GM19395 (cell line): ENCODE data around the gene GABRP.
"Not testable (repeated sequence)": the region's sequence is repeated elsewhere in the genome, so short reads cannot be mapped to it uniquely, and the experiment has no call there.

ENCODE experiments used
- ATAC-seq: cut with Tn5 transposase; IDR thresholded peaks from one replicate; pipeline ENCODE4 v1.9.1; 2021; ENCODE audit warnings: mild to moderate bottlenecking, moderate library complexity; ENCODE audit not compliant: unreplicated experiment

GABRP gene

DNA sequence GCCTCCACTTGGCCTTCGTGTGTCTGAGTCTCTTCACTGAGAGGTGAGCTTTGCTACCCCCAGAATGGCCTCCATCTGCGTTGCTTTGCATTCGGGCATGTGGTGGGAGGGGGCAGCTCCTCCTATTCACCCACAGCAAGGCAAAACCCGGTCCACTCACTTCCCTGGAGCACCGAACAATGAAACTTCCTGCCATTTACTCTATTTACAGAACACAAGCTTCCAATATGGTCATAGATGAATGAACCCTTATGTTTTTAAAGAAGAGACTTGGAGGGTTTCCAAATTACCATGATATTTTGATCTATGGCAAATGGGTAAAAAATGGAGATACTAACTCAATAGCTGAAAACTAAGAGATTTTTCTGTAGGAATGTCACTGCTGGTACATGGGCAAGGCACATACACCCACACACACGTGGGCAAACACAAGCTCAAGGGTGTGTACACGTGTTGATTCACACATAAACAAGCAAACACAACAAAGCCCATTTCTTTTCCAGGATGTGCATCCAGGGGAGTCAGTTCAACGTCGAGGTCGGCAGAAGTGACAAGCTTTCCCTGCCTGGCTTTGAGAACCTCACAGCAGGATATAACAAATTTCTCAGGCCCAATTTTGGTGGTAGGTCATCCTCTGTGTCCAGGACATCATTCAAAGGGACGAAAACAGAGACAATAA lies 5.2 kb downstream of the GABRP start:
- no peak for ATAC-seq

DNA sequence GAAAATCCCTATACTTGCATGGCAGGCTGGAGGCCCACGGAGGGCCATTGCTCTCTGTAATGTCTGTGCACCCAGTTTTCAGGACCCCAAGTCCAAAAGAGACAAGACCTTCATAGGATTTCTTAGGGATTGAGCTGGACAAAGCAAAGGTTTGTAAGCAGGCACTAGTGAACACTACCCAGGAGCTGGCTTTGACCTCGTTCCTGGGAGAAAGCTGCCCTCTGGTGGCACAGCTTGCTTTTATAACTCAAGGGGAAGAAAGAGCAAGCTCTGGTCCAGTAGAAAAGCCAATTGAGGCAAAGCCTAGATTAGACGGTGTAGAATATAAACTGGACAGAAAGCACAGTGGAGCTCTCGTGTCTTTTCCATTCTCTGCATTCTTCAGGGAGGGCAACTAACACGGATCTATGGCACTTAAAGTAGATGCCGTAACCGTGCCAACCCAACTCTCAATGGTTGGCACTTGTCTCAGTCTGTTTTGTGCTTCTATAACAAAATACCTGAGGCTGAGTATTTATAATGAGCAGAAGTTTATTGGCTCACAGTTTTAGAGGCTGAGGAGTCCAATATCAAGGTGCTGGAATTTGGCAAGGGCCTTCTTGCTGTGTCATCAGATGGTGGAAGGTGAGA lies 7.9 kb downstream of the GABRP start:
- ATAC-seq, result peak; percentile 73

DNA sequence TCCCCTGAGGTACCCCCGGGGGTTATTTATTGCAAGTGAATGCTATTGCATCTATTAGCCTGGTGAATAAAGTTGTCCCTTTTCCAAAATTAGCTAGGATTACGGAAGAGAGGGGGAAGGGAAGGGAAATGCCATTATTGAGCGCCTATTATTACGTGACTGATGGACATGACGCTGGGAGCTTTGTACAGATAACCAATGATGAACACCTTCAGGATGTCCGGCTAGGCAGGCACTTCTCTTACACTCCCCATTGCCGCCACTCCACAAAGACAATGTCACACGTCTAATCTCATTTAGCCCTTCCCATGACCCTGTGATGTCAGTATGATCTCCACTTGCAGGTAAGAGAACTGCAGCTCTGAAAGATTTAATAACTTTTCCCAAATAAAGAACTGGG lies 9.4 kb downstream of the GABRP start:
- no peak for ATAC-seq

DNA sequence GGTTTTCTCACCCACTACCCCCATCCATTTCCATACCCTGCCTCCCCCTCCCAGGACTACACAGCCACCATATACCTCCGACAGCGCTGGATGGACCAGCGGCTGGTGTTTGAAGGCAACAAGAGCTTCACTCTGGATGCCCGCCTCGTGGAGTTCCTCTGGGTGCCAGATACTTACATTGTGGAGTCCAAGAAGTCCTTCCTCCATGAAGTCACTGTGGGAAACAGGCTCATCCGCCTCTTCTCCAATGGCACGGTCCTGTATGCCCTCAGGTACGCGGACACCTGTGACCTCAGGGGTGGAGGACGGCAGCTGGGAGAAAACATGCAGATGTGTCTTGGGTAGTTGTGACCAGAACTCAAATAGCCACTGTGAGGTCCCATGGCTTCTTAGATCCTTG lies 11.6 kb downstream of the GABRP start:
- no peak for ATAC-seq

DNA sequence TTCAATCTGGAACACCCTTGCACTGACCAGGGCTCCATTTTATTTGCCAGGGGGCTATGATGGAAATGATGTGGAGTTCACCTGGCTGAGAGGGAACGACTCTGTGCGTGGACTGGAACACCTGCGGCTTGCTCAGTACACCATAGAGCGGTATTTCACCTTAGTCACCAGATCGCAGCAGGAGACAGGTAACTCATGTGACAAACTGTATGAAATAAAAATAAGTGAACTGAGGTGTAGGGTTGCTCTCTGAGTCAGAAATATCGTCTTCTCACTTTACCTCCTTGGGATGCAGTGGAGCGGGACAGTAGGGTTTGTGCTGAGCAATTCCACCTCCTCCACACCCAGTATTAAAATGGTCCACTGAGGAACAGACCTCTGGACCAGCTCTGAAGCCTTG lies 22.1 kb downstream of the GABRP start:
- no peak for ATAC-seq

DNA sequence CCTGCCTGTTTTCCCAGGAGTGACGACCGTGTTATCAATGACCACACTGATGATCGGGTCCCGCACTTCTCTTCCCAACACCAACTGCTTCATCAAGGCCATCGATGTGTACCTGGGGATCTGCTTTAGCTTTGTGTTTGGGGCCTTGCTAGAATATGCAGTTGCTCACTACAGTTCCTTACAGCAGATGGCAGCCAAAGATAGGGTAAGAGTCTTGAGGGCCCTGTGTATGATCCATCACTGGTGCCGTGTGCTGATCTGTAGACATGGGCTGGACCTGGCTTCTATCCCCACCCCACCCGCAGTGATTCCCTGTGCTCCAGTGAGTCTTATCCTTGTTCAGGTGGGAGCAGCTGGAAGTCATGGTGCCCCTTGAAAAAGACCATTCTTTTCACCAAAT lies 26.0 kb downstream of the GABRP start:
- ATAC-seq, result no peak

DNA sequence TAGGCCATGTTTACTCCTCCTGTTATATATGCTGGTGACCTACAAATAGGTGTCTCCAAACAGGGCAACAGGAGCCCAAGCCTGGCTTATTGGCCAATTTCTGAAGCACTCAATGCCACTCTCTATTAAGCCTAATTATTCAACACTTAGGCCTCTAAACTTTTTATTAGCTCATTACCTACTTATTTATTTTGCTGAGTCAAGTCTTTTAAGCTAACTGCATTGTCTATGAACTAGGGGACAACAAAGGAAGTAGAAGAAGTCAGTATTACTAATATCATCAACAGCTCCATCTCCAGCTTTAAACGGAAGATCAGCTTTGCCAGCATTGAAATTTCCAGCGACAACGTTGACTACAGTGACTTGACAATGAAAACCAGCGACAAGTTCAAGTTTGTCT lies 28.2 kb downstream of the GABRP start:
- no peak for ATAC-seq

DNA sequence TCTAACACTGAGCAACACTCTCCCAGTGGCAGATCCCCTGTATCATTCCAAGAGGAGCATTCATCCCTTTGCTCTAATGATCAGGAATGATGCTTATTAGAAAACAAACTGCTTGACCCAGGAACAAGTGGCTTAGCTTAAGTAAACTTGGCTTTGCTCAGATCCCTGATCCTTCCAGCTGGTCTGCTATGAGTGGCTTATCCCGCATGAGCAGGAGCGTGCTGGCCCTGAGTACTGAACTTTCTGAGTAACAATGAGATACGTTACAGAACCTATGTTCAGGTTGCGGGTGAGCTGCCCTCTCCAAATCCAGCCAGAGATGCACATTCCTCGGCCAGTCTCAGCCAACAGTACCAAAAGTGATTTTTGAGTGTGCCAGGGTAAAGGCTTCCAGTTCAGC lies 29.7 kb downstream of the GABRP start:
- ATAC-seq, result no peak

DNA sequence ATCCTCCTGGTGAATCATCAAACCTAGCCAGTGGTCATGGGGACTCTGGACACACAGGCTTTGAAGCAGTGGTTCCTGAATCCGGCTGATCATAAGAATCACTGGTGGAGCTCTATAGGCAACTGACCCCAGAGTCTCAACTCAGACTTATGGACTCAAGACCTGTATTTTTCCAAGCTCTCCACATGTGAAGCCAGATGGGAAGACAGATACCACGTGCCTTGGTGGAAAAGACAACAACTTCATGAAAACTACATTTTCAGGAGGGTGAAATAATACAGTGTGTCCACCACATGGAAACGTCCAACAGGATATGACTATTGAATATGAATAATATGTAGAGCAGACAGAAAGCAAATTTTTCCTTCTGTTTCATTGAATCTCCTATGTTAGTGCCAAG lies 33.7 kb downstream of the GABRP start:
- ATAC-seq, result no peak

DNA sequence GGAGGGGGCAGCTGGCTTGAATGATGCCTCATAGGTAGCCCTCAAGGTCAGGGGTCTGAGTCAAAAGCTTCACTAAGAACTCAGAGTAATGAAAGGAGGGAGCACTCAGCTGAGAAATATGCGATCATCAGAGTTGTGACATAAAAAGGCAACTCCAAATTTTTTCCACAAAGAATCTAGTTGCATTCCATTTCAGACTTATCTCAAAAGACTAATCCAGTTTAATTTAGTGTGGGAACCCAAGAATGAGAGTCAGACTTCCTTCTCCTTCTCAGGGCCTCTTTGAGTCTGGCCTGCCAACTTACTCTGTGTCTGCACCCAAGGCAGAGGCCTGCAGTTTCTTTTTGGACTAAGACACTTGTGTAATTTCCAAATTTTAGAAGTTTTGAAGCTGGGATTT lies 34.7 kb downstream of the GABRP start:
- ATAC-seq, result no peak

DNA sequence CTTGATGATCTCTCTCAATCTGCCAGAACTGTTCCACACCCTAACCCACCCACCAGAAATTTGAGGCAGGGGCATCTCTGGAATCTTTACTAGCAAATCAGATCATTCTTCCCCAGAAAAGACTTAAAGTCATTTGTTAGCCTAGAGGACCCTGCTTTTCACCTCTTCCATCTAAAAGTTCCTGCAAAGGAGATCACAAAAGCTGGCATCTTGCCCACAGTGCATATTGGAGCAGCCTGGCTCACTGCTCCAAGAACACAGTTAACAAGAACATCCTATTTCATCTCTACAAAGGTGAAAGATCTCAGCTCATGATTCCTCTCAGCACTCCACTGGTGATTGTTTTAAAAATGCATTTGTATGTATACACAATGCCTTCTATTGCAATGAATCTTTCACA lies 36.3 kb downstream of the GABRP start:
- ATAC-seq, result no peak

DNA sequence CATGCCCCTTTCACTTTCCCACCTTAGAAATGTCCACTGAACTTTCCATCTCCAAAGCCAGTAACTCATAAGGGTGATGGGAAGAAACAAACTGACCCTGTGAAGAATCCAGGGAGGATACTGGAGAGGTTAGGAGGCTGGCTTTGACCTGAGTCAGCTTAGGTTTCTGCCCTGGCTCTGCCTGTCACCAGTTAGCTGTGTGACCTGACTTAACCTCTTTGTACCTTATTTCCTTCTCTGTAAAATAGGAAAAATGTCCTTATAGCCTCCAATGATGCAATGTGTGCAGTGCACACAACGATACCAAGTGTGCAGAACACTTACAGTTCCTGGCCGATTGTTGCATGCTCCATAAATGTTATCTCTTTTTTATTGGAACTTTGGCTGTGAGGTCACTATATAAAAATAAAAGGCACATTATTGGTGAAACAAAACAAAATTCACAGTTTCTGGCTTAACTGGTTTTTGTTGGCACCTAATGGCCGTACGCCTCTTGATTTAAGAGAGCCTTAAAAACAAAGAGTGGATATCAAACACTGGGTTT lies 37.8 kb downstream of the GABRP start:
- ATAC-seq, result no peak

DNA sequence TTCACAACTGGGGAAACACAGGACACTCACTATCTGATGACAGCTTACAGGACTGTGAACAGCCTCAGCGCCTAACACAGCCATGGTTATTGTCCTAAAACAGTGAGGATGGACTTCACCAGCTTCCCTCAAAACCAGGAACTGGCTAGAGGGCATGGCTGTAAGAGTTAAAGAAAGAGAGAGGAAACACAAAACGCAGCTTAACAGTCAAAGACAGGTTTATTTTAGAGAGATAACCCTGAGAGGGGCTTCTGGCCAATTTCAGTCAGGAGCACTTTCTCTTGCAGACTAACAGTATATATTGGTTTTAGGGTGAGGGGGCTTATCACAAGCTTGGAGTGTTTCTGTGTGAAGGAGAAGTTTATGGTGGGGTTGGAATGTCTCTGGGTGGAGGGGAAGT lies 42.6 kb downstream of the GABRP start:
- ATAC-seq, result no peak

DNA sequence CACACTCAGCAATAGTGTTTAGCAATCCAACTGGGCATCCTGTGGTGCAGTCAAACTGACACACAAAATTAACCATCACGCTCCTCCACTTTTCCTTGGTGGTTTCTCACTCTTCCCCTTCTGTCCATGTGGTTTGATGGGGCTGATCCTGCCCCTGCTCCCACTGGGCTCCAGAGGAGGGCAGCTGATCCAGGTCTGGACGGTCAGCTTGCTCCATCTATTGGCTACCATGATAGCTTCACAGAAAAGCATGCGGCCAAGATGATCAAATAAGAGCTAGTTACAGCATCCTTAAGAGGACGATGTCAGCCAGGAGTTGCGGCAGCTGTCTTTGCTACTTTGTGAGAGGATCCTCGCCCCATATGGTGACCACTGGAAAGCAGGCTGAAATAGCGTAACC lies 48.7 kb downstream of the GABRP start:
- ATAC-seq, result no peak

DNA sequence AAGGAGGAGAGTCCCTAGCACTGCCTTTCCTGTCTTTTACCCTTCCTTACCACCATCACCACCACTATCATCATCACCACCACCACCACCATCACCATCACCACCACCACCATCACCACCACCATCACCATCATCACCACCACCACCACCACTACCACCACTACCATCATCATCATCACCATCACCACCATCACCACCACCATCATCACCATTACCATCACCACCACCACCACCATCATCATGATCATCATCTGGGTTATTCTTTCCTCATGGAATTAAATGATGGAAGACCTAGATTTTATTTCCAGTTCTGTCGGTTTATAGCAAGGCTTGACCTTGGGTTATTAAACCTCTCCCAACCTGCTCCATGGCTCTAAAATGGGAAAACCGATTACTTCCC lies 50.5 kb downstream of the GABRP start:
- ATAC-seq, result not testable (repeated sequence)

DNA sequence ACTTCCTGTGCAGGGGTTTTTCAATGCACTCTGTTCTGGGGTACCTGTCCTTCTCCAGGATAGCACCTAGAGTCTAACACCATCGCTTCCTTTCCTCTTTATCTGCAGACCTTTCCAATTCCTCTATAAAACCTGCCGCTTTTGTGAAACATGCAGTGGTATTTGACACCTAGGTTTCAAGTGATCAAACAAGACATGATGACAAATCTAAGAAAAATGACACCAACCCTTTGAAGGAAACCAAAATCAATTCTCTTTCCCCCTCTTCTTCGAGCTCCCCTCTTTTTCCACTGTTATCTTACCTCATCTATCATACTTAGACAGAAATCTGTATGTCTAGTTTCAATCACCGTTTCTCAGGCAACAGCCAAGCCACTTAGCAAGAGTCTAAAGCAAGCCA lies 52.7 kb downstream of the GABRP start:
- ATAC-seq, result no peak

DNA sequence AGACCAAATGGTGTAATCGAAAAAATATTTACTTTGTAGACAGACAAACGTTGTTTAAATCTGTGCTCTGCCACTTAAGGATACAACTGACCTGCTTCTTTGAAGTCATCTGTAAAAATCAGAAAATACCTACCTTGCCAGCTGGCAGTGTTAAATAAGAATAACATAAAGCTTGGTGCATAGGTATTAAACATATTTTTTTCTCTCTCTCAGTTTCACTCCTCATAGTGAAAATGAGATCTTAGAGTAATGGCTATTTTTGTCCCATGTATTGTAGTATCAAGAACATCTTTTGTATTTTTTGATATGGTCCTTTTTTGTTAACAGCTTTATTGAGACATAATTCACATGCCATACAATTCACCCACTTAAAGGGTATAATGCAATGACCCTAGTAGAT lies 60.3 kb downstream of the GABRP start:
- ATAC-seq, result no peak

DNA sequence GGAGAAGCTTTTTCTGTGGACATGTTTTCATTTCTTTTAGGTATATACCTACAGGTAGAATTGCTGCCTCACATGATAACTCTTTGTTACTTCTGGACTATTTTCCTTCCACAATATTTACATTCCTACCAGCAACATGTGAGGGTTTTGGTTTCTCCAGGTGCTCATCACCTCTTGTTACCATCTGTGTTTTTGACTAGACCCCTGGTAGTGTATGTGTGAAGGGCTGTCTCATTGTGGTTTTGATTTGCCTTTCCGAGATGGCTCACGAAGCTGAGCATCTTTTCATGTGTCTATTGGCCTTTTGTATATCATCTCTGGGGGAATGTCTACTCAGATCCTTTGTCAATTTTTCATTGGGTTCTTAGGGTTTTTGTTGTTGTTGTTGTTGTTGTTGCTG lies 61.1 kb downstream of the GABRP start:
- ATAC-seq, result no peak

DNA sequence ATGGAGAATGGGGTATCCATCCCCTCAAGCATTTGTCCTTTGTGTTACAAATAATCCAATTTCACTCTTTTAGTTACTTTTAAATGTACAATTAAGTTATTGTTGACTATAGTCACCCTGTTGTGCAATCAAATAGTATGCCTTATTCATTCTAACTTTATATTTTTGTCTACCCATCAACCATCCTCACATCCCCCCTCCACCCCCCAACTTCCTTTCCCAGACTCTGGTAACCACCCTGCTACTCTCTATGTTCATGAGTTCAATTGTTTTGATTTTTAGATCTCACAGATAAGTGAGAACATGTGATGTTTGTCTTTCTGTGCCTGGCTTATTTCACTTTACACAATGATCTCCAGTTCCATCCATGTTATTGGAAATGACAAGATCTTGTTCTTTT lies 62.9 kb downstream of the GABRP start:
- no peak for ATAC-seq

DNA sequence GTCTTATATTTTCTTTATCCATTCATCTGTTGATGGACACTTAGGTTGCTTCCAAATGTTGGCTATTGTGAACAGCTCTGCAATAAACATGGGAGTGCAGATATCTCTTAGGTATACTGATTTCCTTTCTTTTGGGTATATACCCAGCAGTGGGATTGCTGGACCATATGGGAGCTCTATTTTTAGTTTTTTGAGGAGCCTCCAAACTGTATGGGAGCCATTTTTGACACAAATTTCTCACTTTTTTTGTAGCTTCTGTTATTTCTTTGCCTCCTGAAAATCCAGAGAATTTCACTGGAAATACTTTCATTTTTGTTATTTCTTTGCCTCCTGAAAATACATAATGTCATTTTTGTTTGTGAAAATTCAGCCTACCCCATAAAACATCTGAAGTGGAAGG lies 63.3 kb downstream of the GABRP start:
- ATAC-seq, result no peak

DNA sequence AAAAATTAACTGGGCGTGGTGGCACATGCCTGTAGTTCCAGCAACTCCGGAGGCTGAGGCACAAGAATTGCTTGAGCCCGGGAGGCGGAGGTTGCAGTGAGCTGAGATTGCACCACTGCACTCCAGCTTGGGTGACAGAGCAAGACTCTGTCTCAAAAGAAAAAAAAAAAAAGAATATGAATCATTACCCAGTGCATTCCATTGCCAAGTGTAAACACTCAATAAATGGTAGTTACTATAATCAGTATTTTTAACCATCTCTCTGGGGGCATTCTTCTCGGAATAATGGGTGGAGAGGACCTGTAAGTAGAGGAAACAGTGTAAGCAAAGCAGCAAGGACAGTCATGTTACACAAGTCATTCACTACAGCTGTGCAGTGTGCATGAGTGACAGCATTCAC lies 64.5 kb downstream of the GABRP start:
- ATAC-seq, result no peak

DNA sequence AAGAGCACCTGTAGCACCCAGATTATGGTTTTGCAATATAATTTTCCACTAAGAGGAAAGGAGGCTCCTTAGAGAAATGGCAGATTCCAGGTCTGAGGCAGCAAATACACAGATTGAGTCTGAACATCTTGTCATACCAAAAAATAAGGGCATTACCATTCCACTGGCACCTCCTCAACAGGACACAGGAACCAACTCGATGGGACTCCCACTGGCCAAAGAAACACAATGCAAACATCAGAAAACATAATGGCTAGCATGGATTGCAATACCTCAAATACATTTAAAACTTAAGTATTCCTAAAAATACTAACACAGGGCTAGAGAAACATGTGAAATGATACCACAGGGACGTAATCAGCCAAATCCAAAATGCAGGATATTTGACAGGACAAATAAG lies 65.8 kb downstream of the GABRP start:
- ATAC-seq, result no peak

DNA sequence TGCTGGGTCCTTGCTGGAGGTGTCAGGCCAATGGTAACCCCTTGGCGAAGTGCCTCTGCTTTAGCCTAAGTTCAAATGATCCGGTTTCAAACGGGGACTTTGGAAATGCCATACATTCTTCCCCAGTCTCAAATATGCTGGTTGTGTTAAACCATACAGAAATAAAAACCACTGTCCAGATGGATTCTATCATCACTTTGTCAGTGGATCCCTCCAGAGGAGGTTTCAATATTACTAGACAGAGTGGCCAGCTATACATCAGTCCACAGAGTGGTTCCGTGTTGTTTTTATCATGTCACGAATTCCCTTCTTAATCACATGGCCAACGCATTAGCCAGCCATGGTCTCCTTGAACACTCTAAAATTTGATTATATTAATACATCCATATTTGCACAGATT lies 71.0 kb downstream of the GABRP start:
- no peak for ATAC-seq
